ENCODE data around the gene CDH4. TPM values are rescaled to one million over a fixed set of nuclear protein-coding genes. Genes with fewer than 3 reads are reported as not detected.

The CDH4 gene
- total RNA-seq, 1 experiment from 2014 or later, result not detected

GRCh38 chr20:61736001-61736635 is 484.1 kb downstream of the CDH4 start:
- no peak for TF ChIP-seq EZH2 (IDR thresholded peaks at IDR 0.05; ENCODE audit: low read depth)
- no peak for TF ChIP-seq CTCF (conservative IDR thresholded peaks at IDR 0.05)
- no peaks in the 10 kb centered on the region for H3K9me3 ChIP-seq (ENCODE audit: insufficient read depth, low read depth)
- intact Hi-C loops (cut with micrococcal nuclease; ENCODE audit: unreplicated experiment), result no loop called here
- H2AFZ ChIP-seq, result no peak overlapping the region
- no peaks in the 10 kb centered on the region for H3K79me2 ChIP-seq (ENCODE audit: low read depth)
- no TSS peak for BruUV-seq (replicated peaks)
- ChIA-PET POLR2A (ENCODE audit: unreplicated experiment) (no interaction called here), CTCF (no interaction called here)
- peaks cover 100% of the 10 kb centered on the region for H3K27me3 ChIP-seq (ENCODE audit: insufficient read depth, low read depth)
- no peaks in the 10 kb centered on the region for H3K9me2 ChIP-seq (ENCODE audit: insufficient read depth)
- no peaks in the 10 kb centered on the region for H3K36me3 ChIP-seq (ENCODE audit: low read depth)
- peaks cover 5% of the 10 kb centered on the region; the same call in 1 of the 2 replicates for H4K20me1 ChIP-seq (ENCODE audit: insufficient read depth)
- no peak for DNase-seq
- H3K4me3 ChIP-seq, result no peak overlapping the region
- H3K4me1 ChIP-seq (replicated peaks; ENCODE audit: insufficient read depth), result no peaks in the 10 kb centered on the region
- no peaks in the 10 kb centered on the region for H3F3A ChIP-seq (ENCODE audit: insufficient read depth, low read depth)
- H3K27ac ChIP-seq, result no peak overlapping the region
- no peak overlapping the region for H3K4me2 ChIP-seq

GRCh38 chr20:61736751-61737310 is 484.8 kb downstream of the CDH4 start:
- Histone ChIP-seq H3K9me3 (ENCODE audit: insufficient read depth, low read depth) (no peaks in the 10 kb centered on the region), H3K4me2 (no peak overlapping the region), H3K4me1 (replicated peaks; ENCODE audit: insufficient read depth) (no peaks in the 10 kb centered on the region), H3F3A (ENCODE audit: insufficient read depth, low read depth) (no peaks in the 10 kb centered on the region), H3K27ac (no peak overlapping the region), H3K36me3 (ENCODE audit: low read depth) (no peaks in the 10 kb centered on the region), H3K9me2 (ENCODE audit: insufficient read depth) (no peaks in the 10 kb centered on the region), H3K27me3 (ENCODE audit: insufficient read depth, low read depth) (peaks cover 100% of the 10 kb centered on the region), H4K20me1 (ENCODE audit: insufficient read depth) (peaks cover 5% of the 10 kb centered on the region; the same call in 1 of the 2 replicates), H2AFZ (no peak overlapping the region), H3K4me3 (no peak overlapping the region), H3K79me2 (ENCODE audit: low read depth) (no peaks in the 10 kb centered on the region)
- TF ChIP-seq CTCF (conservative IDR thresholded peaks at IDR 0.05) (no peak), EZH2 (IDR thresholded peaks at IDR 0.05; ENCODE audit: low read depth) (no peak)
- intact Hi-C loops (cut with micrococcal nuclease; ENCODE audit: unreplicated experiment), result no loop called here
- DNase-seq, result no peak
- no TSS peak for BruUV-seq (replicated peaks)
- CTCF ChIA-PET, result no interaction called here
- POLR2A ChIA-PET (ENCODE audit: unreplicated experiment), result no interaction called here

GRCh38 chr20:61737346-61737745 is 485.3 kb downstream of the CDH4 start:
- Histone ChIP-seq H3F3A (ENCODE audit: insufficient read depth, low read depth) (no peaks in the 10 kb centered on the region), H3K4me2 (no peak overlapping the region), H3K27me3 (ENCODE audit: insufficient read depth, low read depth) (peaks cover 100% of the 10 kb centered on the region), H3K27ac (no peak overlapping the region), H3K4me3 (no peak overlapping the region), H3K9me2 (ENCODE audit: insufficient read depth) (no peaks in the 10 kb centered on the region), H3K36me3 (ENCODE audit: low read depth) (no peaks in the 10 kb centered on the region), H4K20me1 (ENCODE audit: insufficient read depth) (peaks cover 5% of the 10 kb centered on the region; the same call in 1 of the 2 replicates), H3K79me2 (ENCODE audit: low read depth) (no peaks in the 10 kb centered on the region), H3K9me3 (ENCODE audit: insufficient read depth, low read depth) (no peaks in the 10 kb centered on the region), H2AFZ (no peak overlapping the region), H3K4me1 (replicated peaks; ENCODE audit: insufficient read depth) (no peaks in the 10 kb centered on the region)
- TF ChIP-seq CTCF (conservative IDR thresholded peaks at IDR 0.05), result no peak
- no peak for TF ChIP-seq EZH2 (IDR thresholded peaks at IDR 0.05; ENCODE audit: low read depth)
- BruUV-seq (replicated peaks), result no TSS peak
- DNase-seq, result no peak
- ChIA-PET CTCF (no interaction called here), POLR2A (ENCODE audit: unreplicated experiment) (no interaction called here)
- intact Hi-C loops (cut with micrococcal nuclease; ENCODE audit: unreplicated experiment), result no loop called here
